Sciatic nerve (tissue), 2 donors: ENCODE measurements around the gene AKAP1. TPM values are rescaled to one million over a fixed set of nuclear protein-coding genes. Genes with fewer than 3 reads are reported as not detected.

Experiments used
- ATAC-seq: fragments of 200-7000 bp; cut with Tn5 transposase; one replicate; pipeline ENCODE4 v1.9.1; 2020; ENCODE audit warnings: mild to moderate bottlenecking, moderate library complexity
- DNase-seq: peaks from one replicate; pipeline ENCODE4 v3.0.0-alpha.2; 2020; ENCODE audit warnings: low spot score
- intact Hi-C: fragments of 100-400 bp; cut with DNase I; formaldehyde crosslinking; loops from one replicate; pipeline ENCODE4 v1.14.2; 2022
- total RNA-seq: library from RNA; stranded (reverse); fragmentation: NEBNext Ultra II Directional; extraction: Animal tissue kit (Norgen Biotek cat#: 25700); gene quantifications from one replicate; pipeline ENCODE4 v1.2.1, GENCODE V29; 2021
- donor health status: DM: no; HTN: no; CAD: no.
- donor health status: DM: no; HTN: no; CAD: no.

The AKAP1 gene
- total RNA-seq, 1 donor from 2014 or later, result 25.3 TPM

- ATAC-seq (no peak), DNase-seq (no peak)
- intact Hi-C loops, result loop anchor here (5.0 kb wide), 1 partner anchor 139 kb away; no protein-coding TSS in a partner anchor
These were observed 58.3 kb downstream of the AKAP1 start for GRCh38 chr17:57143361-57143760.

GRCh38 chr17:57143919-57144318 is 58.9 kb downstream of the AKAP1 start:
- DNase-seq (no peak), ATAC-seq (no peak)
- intact Hi-C loops, result loop anchor here (5.0 kb wide), 1 partner anchor 138 kb away; no protein-coding TSS in a partner anchor

GRCh38 chr17:57144567-57144966 is 59.5 kb downstream of the AKAP1 start:
- ATAC-seq (no peak), DNase-seq (no peak)
- intact Hi-C loops, result loop anchor here (5.0 kb wide), 1 partner anchor 138 kb away; no protein-coding TSS in a partner anchor

- ATAC-seq (no peak), DNase-seq (no peak)
- intact Hi-C loops, result no loop called here
These were observed 60.3 kb downstream of the AKAP1 start for GRCh38 chr17:57145347-57145746.

- intact Hi-C loops, result no loop called here
- no peak for DNase-seq
- ATAC-seq, result no peak
These were observed 61.2 kb downstream of the AKAP1 start for GRCh38 chr17:57146273-57146672.

- intact Hi-C loops, result no loop called here
- no peak for ATAC-seq
- no peak for DNase-seq
These were observed 66.8 kb downstream of the AKAP1 start for GRCh38 chr17:57151798-57152197.

- intact Hi-C loops, result no loop called here
- DNase-seq (no peak), ATAC-seq (no peak)
These were observed 68.0 kb downstream of the AKAP1 start for GRCh38 chr17:57152967-57153528.

- no peak for ATAC-seq
- intact Hi-C loops, result no loop called here
These were observed 69.9 kb downstream of the AKAP1 start for GRCh38 chr17:57154921-57155320.

GRCh38 chr17:57158325-57158724 is 73.3 kb downstream of the AKAP1 start:
- intact Hi-C loops, result no loop called here
- ATAC-seq (no peak), DNase-seq (no peak)

More at GRCh38 chr17:57154921-57155320, 69.9 kb downstream of the AKAP1 start:
- DNase-seq, result no peak

GRCh38 chr17:57158795-57159194 is 73.7 kb downstream of the AKAP1 start:
- intact Hi-C loops, result no loop called here
- ATAC-seq (no peak), DNase-seq (no peak)

- intact Hi-C loops, result no loop called here
- no peak for DNase-seq
- ATAC-seq, result no peak
These were observed 75.6 kb downstream of the AKAP1 start for GRCh38 chr17:57160624-57161023.

- no peak for ATAC-seq
- intact Hi-C loops, result no loop called here
- DNase-seq, result no peak
These were observed 79.8 kb downstream of the AKAP1 start for GRCh38 chr17:57164814-57165213.

GRCh38 chr17:57165754-57166153 is 80.7 kb downstream of the AKAP1 start:
- intact Hi-C loops, result no loop called here
- DNase-seq (no peak), ATAC-seq (no peak)

- intact Hi-C loops, result no loop called here
- DNase-seq (no peak), ATAC-seq (no peak)
These were observed 81.8 kb downstream of the AKAP1 start for GRCh38 chr17:57166803-57167202.

GRCh38 chr17:57168695-57169094 is 83.6 kb downstream of the AKAP1 start:
- intact Hi-C loops, result no loop called here
- ATAC-seq, result no peak
- DNase-seq, result no peak

- ATAC-seq (no peak), DNase-seq (no peak)
- intact Hi-C loops, result no loop called here
These were observed 85.8 kb downstream of the AKAP1 start for GRCh38 chr17:57170866-57171265.

Other genes starting within 250 kb of the AKAP1 start
- 51.5 TPM for gene TRIM25, start 171.2 kb upstream of the AKAP1 start, total RNA-seq
- 13.7 TPM for gene COIL, start 124.2 kb upstream of the AKAP1 start, total RNA-seq
- gene SCPEP1, start 107.1 kb upstream of the AKAP1 start, total RNA-seq, result 51.8 TPM
- 25.2 TPM for gene MSI2, start 171.3 kb downstream of the AKAP1 start, total RNA-seq